Heart right ventricle (tissue), 16 donors: ENCODE data around the gene SLC26A11. TPM values are rescaled to one million over a fixed set of nuclear protein-coding genes. Genes with fewer than 3 reads are reported as not detected.

Source experiments
- ATAC-seq, 8 donors: fragments of 200-7000 bp; cut with Tn5 transposase; one replicate each; pipeline ENCODE4 v1.9.1; 2020; ENCODE audit warnings: mild to moderate bottlenecking in 8 of 8, moderate library complexity in 8 of 8, moderate number of reproducible peaks in 1 of 8
- DNase-seq, 2 donors: peaks; one replicate each; pipeline ENCODE4 v3.0.0-alpha.2; 2020
- H3K27ac ChIP-seq, 10 donors: fragments of 200-600 bp; sonication (generic) in 2 of 10; one replicate each; pipeline versions ENCODE4 v1.5.0 to v1.8.0; 2020 to 2022; ENCODE audit warnings: mild to moderate bottlenecking in 3 of 10
- H3K27me3 ChIP-seq, 7 donors: fragments of 200-600 bp; one replicate each; pipeline ENCODE4 v1.8.0; 2021 to 2022; ENCODE audit warnings: mild to moderate bottlenecking in 2 of 7
- H3K36me3 ChIP-seq, 9 donors: fragments of 200-600 bp; sonication (generic) in 1 of 9; one replicate each; pipeline versions ENCODE4 v1.5.0 to v1.8.0; 2020 to 2022; ENCODE audit warnings: mild to moderate bottlenecking in 2 of 9
- H3K4me1 ChIP-seq, 9 donors: fragments of 200-600 bp; sonication (generic) in 1 of 9; one replicate each; pipeline versions ENCODE4 v1.5.0 to v1.8.0; 2020 to 2022; ENCODE audit warnings: mild to moderate bottlenecking in 4 of 9
- H3K4me3 ChIP-seq, 10 donors: fragments of 200-600 bp; sonication (generic) in 2 of 10; one replicate each; pipeline versions ENCODE4 v1.5.0 to v1.8.0; 2020 to 2022; ENCODE audit warnings: mild to moderate bottlenecking in 7 of 10, moderate library complexity in 2 of 10
- H3K9me3 ChIP-seq, 11 donors: fragments of 200-600 bp in 10 of 11; sonication (generic) in 2 of 11; one replicate each; pipeline versions ENCODE4 v1.5.0 to v1.8.0; 2013 to 2022; ENCODE audit warnings: mild to moderate bottlenecking in 2 of 11, control low read depth in 1 of 11, moderate library complexity in 1 of 11
- WGBS, 2 donors: extraction: QIAGEN DNeasy Blood & Tissue Kit; methylation state at CpG; one replicate each; pipeline ENCODE4 v1.1.7; 2013; ENCODE audit warnings: inconsistent platforms in 1 of 2; 5-methylcytosine and 5-hydroxymethylcytosine counted together
- intact Hi-C, 10 donors: fragments of 100-400 bp; cut with DNase I; formaldehyde crosslinking; loops; one replicate each; pipeline versions ENCODE4 v1.11.1 to v1.14.2; 2022
- polyA plus RNA-seq, 2 donors: library from polyadenylated mRNA; stranded (reverse); fragments of 200-250 nt; gene quantifications; one replicate each; pipeline ENCODE4 v1.2.3, GENCODE V29; 2013
- total RNA-seq, 10 donors: library from RNA; stranded (reverse); fragmentation: NEBNext Ultra II Directional in 3 of 10; extraction: Animal tissue kit (Norgen Biotek cat#: 25700) in 3 of 10; gene quantifications; one replicate each; pipeline versions ENCODE4 v1.2.1 to v1.2.4, GENCODE V29; 2021 to 2023
- TF ChIP-seq, protein P1 (sequence below), 9 donors: fragments of 200-600 bp; sonication (generic) in 2 of 9; IDR thresholded peaks; one replicate each; pipeline versions ENCODE4 v1.5.0 to v1.8.0; 2021 to 2022; ENCODE audit warnings: antibody characterized with exemption in 9 of 9, mild to moderate bottlenecking in 5 of 9, moderate library complexity in 1 of 9
- donor health status: Arrhythmogenic right ventricular cardiomyopathy.
- donor health status: ischemic (EF 13 %, LVEDD 7.1; RV severe dilation, severe dysfunction).
- donor health status: healthy with polysubstance abuse.
- donor health status: DM: no; HTN: yes; CAD: no.
- donor health status: DM: no; HTN: no; CAD: no.
- donor health status: ischemic (EF 25% LVEDD 6.9; RV normal size, moderate dysfunction).
- donor health status: ischemic (EF 25% LVEDD 5.7; RV mildly dilated, moderate dysfunction).
- donor health status: healthy.
- donor health status: DM: yes; HTN: yes; CAD: no.
- donor health status: Ischemic cardiomyopathy.
- donor health status: ischemic (EF 35%, LVEDD 5.7; RV mildly dilated, moderate dysfunction).
- donor health status: nonischemic (EF 11% LVEDD 7.7; RV severe dilation, severe dysfunction).
- donor health status: DM: yes; HTN: yes; CAD: no.
- donor health status: PGD.
- donor health status: ischemic (EF 29% LVEDD 5.4; RV normal size, mild dysfunction).
- donor health status: nonischemic (EF 23%, LVEDD 6.1; RV moderate dilation, normal function).

The SLC26A11 gene
- total and polyA plus RNA-seq, 12 donors, result 3.0 to 8.6 (median 5.1) TPM

DNA sequence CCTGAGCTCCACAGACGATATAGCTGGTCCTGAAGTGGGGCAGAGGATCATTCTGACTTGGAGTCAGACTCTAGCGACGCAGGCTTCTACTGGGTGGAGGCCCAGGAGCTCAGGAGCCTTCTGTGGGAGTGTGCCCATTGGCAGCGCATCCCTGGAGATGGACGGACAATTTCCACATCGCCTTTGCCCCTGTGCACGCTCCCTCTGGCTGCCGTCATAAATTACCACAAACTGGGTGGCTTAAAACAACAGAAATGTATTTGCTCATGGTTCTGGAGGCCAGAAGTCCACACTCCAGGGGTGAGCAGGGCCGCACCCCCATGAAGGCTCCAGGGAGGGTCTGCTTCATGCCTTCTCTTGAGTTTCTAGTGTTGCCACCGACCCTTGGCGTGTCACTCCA, 43.5 kb upstream of the SLC26A11 start:
- Histone ChIP-seq H3K36me3 (no peaks in the 10 kb centered on the region), H3K27ac (no peak overlapping the region), H3K4me3 (no peak overlapping the region), H3K27me3 (peaks cover 0 to 10% (median 0%) of the 10 kb centered on the region in 7 donors), H3K4me1 (peaks cover 0 to 7% (median 0%) of the 10 kb centered on the region in 9 donors), H3K9me3 (no peaks in the 10 kb centered on the region)
- intact Hi-C loops, result loop anchor here in 1 of 10 donors (1.0 kb wide), 1 partner anchor 35 kb away; no protein-coding TSS in a partner anchor
- TF ChIP-seq, protein P1, sequence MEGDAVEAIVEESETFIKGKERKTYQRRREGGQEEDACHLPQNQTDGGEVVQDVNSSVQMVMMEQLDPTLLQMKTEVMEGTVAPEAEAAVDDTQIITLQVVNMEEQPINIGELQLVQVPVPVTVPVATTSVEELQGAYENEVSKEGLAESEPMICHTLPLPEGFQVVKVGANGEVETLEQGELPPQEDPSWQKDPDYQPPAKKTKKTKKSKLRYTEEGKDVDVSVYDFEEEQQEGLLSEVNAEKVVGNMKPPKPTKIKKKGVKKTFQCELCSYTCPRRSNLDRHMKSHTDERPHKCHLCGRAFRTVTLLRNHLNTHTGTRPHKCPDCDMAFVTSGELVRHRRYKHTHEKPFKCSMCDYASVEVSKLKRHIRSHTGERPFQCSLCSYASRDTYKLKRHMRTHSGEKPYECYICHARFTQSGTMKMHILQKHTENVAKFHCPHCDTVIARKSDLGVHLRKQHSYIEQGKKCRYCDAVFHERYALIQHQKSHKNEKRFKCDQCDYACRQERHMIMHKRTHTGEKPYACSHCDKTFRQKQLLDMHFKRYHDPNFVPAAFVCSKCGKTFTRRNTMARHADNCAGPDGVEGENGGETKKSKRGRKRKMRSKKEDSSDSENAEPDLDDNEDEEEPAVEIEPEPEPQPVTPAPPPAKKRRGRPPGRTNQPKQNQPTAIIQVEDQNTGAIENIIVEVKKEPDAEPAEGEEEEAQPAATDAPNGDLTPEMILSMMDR (IDR thresholded peaks at IDR 0.05), result no peak
- 93 to 94% methylated on average over 11 of the region's 11 CpGs for WGBS, 2 donors
- ATAC-seq (no peak), DNase-seq (no peak)

DNA sequence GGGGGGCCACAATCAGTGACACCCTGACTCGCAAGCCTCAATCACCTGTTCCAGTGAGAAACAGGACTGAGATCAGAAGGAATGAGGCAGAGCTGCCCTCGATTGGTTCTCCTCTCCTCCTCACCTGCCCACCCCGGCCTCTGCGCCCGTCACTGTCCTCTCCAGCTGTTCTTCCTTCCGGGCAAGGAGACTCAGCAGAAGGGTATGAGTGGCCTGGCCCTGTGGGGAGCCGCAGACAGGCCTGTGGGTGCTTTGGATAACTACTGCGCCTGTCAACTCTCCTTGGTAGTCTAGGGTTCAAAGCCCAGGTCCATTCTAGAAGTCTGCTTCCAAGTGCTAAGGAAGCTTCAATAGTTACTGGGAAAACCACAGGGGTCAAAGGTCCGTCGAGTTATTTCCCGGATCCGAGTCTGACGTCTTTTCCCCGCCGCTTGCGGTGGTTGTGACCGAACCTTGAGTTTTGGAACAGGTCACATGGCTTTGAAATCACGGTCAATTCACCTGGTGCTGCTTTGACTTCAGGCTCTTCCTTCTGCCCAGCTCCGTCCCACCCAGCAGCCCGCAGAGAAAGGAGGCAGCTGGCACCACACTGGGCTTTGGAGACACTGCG, 42.1 kb upstream of the SLC26A11 start:
- WGBS, 2 donors, result 84 to 87% methylated on average over 21 of the region's 21 CpGs
- intact Hi-C loops, result no loop called here
- ATAC-seq, result no peak

DNA sequence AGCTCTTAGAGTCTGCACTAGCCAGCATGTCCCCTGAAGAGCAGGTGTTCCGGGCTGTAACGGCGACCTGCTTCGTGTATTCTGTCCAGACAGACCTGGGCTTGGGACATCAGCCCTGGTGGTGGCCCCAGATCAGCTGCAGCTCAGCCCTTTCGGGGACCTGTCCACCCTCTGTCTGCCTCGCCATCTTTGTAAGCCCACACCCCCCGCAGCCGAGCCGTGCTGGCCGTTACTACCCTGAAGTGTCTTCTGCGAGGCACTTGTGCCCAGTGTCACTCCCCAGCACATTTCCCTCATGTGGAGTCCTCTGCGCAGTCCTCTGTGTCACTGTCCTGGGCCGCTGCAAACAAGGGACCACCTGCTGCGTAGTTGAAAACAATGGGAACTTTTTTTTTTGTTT, 40.0 kb upstream of the SLC26A11 start:
- intact Hi-C loops, result no loop called here
- Histone ChIP-seq H3K27me3 (peaks cover 0 to 10% (median 0%) of the 10 kb centered on the region in 7 donors), H3K4me3 (no peak overlapping the region), H3K9me3 (no peaks in the 10 kb centered on the region), H3K4me1 (peaks cover 0 to 6% (median 0%) of the 10 kb centered on the region in 9 donors), H3K36me3 (no peaks in the 10 kb centered on the region), H3K27ac (no peak overlapping the region)
- WGBS, 2 donors, result 84% methylated on average over 14 of the region's 14 CpGs
- TF ChIP-seq, protein P1 (IDR thresholded peaks at IDR 0.05), result no peak
- no peak for ATAC-seq
- DNase-seq, result no peak

More for the DNA sequence above, 42.1 kb upstream of the SLC26A11 start:
- TF ChIP-seq, protein P1 (IDR thresholded peaks at IDR 0.05), result no peak
- Histone ChIP-seq H3K4me1 (peaks cover 0 to 7% (median 0%) of the 10 kb centered on the region in 9 donors), H3K27ac (no peak overlapping the region), H3K4me3 (no peak overlapping the region), H3K27me3 (peaks cover 0 to 10% (median 0%) of the 10 kb centered on the region in 7 donors), H3K9me3 (no peaks in the 10 kb centered on the region), H3K36me3 (no peaks in the 10 kb centered on the region)
- DNase-seq, result no peak

DNA sequence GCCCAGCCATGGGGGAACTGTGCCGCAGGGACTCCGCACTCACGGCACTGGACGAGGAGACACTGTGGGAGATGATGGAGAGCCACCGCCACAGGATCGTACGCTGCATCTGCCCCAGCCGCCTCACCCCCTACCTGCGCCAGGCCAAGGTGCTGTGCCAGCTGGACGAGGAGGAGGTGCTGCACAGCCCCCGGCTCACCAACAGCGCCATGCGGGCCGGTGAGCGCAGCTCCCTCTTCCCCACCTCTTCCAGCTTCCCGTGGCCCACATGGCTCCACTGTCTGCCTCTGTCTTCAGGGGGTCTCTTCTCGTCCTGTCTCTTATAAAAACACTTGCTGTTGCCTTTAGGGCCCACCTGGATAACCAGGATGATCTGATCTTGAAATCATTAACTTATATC, 38.8 kb upstream of the SLC26A11 start:
- no peak for DNase-seq
- no peak for ATAC-seq
- no peak overlapping the region for H3K4me3 ChIP-seq

More for the DNA sequence above, 38.8 kb upstream of the SLC26A11 start:
- no peaks in the 10 kb centered on the region for H3K4me1 ChIP-seq
- no peaks in the 10 kb centered on the region for H3K9me3 ChIP-seq
- no peaks in the 10 kb centered on the region for H3K36me3 ChIP-seq
- TF ChIP-seq, protein P1 (IDR thresholded peaks at IDR 0.05), result no peak
- peaks cover 0 to 10% (median 0%) of the 10 kb centered on the region in 7 donors for H3K27me3 ChIP-seq
- H3K27ac ChIP-seq, result no peak overlapping the region
- intact Hi-C loops, result no loop called here
- 90 to 93% methylated on average over 17 of the region's 17 CpGs for WGBS, 2 donors
